ENCODE data around the gene IRF2BPL. TPM values are rescaled to one million over a fixed set of nuclear protein-coding genes. Genes with fewer than 3 reads are reported as not detected.
"Not testable (repeated sequence)": the region's sequence is repeated elsewhere in the genome, so short reads cannot be mapped to it uniquely, and the experiment has no call there.

IRF2BPL gene
- total RNA-seq, 3 donors from 2014 or later: 15.1 to 74.1 (median 19.3) TPM

GRCh38 chr14:77023001-77023996 lies 5.2 kb downstream of the IRF2BPL start:
- no peak for TF ChIP-seq CTCF (IDR thresholded peaks at IDR 0.05)
- H3K36me3 ChIP-seq (ENCODE audit: low read depth): no peaks in the 10 kb centered on the region
- no peak overlapping the region for H3K4me3 ChIP-seq
- intact Hi-C loops (cut with DNase I, micrococcal nuclease): no loop called here
- DNase-seq: peak; percentile 70 to 76 (median 74)
- peak; percentile 66 for ATAC-seq
- peaks cover 47% of the 10 kb centered on the region for H3K4me1 ChIP-seq (ENCODE audit: low read depth)
- H3K9me3 ChIP-seq: no peaks in the 10 kb centered on the region

- no peak for TF ChIP-seq CTCF (IDR thresholded peaks at IDR 0.05)
- Histone ChIP-seq H3K36me3 (ENCODE audit: low read depth) (no peaks in the 10 kb centered on the region), H3K4me3 (no peak overlapping the region), H3K4me1 (ENCODE audit: low read depth) (peaks cover 47% of the 10 kb centered on the region), H3K9me3 (no peaks in the 10 kb centered on the region)
- intact Hi-C loops (cut with DNase I, micrococcal nuclease): no loop called here
- DNase-seq (peak in 1 of 3 donors; percentile 70), ATAC-seq (peak; percentile 47)
These were observed 6.2 kb downstream of the IRF2BPL start for GRCh38 chr14:77022236-77022852.

GRCh38 chr14:77021424-77021823 lies 7.1 kb downstream of the IRF2BPL start:
- H3K4me3 ChIP-seq; intact Hi-C loops (cut with DNase I, micrococcal nuclease); DNase-seq; H3K36me3 ChIP-seq (ENCODE audit: low read depth); H3K9me3 ChIP-seq; ATAC-seq: not testable (repeated sequence)
- peaks cover 44% of the 10 kb centered on the region for H3K4me1 ChIP-seq (ENCODE audit: low read depth)

- intact Hi-C loops (cut with DNase I, micrococcal nuclease): loop anchor here in 1 of 2 donors (10.0 kb wide), 1 partner anchor 64 kb away; no protein-coding TSS in a partner anchor
- ATAC-seq (no peak), DNase-seq (no peak)
- Histone ChIP-seq H3K4me1 (ENCODE audit: low read depth) (peaks cover 20% of the 10 kb centered on the region), H3K9me3 (no peaks in the 10 kb centered on the region), H3K4me3 (no peak overlapping the region), H3K36me3 (ENCODE audit: low read depth) (no peaks in the 10 kb centered on the region)
- TF ChIP-seq CTCF (IDR thresholded peaks at IDR 0.05): no peak
These were observed 9.7 kb downstream of the IRF2BPL start for GRCh38 chr14:77018785-77019184.

- Histone ChIP-seq H3K36me3 (ENCODE audit: low read depth) (no peaks in the 10 kb centered on the region), H3K4me1 (ENCODE audit: low read depth) (peaks cover 10% of the 10 kb centered on the region), H3K4me3 (no peak overlapping the region), H3K9me3 (no peaks in the 10 kb centered on the region)
- DNase-seq (no peak), ATAC-seq (no peak)
- intact Hi-C loops (cut with DNase I, micrococcal nuclease): loop anchor here in 1 of 2 donors (10.0 kb wide), 1 partner anchor 63 kb away; no protein-coding TSS in a partner anchor
- no peak for TF ChIP-seq CTCF (IDR thresholded peaks at IDR 0.05)
These were observed 10.8 kb downstream of the IRF2BPL start for GRCh38 chr14:77017666-77018065.

GRCh38 chr14:77014734-77015133 lies 13.8 kb downstream of the IRF2BPL start:
- DNase-seq: no peak

More at GRCh38 chr14:77014734-77015133, 13.8 kb downstream of the IRF2BPL start:
- Histone ChIP-seq H3K36me3 (ENCODE audit: low read depth) (no peaks in the 10 kb centered on the region), H3K9me3 (no peaks in the 10 kb centered on the region), H3K4me3 (no peak overlapping the region), H3K4me1 (ENCODE audit: low read depth) (peaks cover 20% of the 10 kb centered on the region)
- intact Hi-C loops (cut with DNase I, micrococcal nuclease): loop anchor here in 1 of 2 donors (10.0 kb wide), 1 partner anchor 60 kb away; no protein-coding TSS in a partner anchor
- no peak for ATAC-seq
- TF ChIP-seq CTCF (IDR thresholded peaks at IDR 0.05): no peak

All from mucosa of descending colon (tissue), 3 donors.